ENCODE results near the gene ATOH8. TPM values are rescaled to one million over a fixed set of nuclear protein-coding genes. Genes with fewer than 3 reads are reported as not detected.

ATOH8 gene
- total RNA-seq, 2 experiments from 2014 or later, result 0.44 TPM; not detected in 1

DNA sequence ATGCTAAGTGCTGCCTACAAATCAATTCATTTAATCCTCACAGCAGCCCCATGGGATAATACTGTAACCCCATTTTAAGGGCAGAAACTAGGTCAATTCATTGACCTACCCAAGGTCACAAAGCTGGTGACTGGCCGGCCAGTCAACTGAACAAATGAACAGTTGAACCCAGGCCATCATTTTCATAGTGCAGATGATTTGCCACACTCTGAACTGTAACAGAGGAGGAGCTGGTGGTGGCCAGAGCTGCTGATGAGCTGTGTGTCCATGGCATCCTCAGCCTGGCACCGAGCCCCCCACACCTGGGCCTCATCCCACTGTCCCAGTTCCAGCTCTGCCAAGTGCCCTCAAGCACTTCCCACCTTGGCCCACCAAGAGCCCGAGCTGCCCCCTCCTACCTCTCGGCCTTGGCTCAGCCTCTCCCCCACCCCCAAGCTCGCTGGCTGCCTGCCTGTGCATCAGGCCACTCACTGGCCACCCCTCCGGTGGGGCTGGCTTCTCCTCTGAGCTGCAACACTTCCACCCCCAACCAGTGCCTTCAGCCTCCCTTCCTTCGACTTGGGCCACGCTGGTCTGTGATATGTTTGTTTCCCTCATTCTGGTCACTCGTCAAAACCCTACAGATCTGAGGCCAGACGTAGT, 58.4 kb downstream of the ATOH8 start:
- ChIA-PET POLR2A (no interaction called here), CTCF (ENCODE audit: unreplicated experiment) (interaction anchor here (0.6 kb wide), 1 partner anchor 80 kb away, joined by 8 read pairs; no protein-coding TSS in a partner anchor)
- no peak for DNase-seq (ENCODE audit: low spot score)
- no peaks in the 10 kb centered on the region for H3K36me3 ChIP-seq (ENCODE audit: insufficient read depth, low read length)
- H3K27ac ChIP-seq (ENCODE audit: low read depth, low read length, poor library complexity, severe bottlenecking), result no peak overlapping the region
- H3K4me3 ChIP-seq (ENCODE audit: low read depth, low read length, poor library complexity, severe bottlenecking), result no peak overlapping the region
- no peaks in the 10 kb centered on the region for H3K9me3 ChIP-seq (ENCODE audit: low read length)
- no peak for TF ChIP-seq EZH2phosphoT487 (IDR thresholded peaks at IDR 0.05; ENCODE audit: borderline replicate concordance, low read depth, low read length)
- TF ChIP-seq, protein P1, sequence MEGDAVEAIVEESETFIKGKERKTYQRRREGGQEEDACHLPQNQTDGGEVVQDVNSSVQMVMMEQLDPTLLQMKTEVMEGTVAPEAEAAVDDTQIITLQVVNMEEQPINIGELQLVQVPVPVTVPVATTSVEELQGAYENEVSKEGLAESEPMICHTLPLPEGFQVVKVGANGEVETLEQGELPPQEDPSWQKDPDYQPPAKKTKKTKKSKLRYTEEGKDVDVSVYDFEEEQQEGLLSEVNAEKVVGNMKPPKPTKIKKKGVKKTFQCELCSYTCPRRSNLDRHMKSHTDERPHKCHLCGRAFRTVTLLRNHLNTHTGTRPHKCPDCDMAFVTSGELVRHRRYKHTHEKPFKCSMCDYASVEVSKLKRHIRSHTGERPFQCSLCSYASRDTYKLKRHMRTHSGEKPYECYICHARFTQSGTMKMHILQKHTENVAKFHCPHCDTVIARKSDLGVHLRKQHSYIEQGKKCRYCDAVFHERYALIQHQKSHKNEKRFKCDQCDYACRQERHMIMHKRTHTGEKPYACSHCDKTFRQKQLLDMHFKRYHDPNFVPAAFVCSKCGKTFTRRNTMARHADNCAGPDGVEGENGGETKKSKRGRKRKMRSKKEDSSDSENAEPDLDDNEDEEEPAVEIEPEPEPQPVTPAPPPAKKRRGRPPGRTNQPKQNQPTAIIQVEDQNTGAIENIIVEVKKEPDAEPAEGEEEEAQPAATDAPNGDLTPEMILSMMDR (conservative IDR thresholded peaks at IDR 0.05; ENCODE audit: low read length), result no peak
- no peak overlapping the region for H2AFZ ChIP-seq (ENCODE audit: low read length)
- no peaks in the 10 kb centered on the region for H3K9me2 ChIP-seq (ENCODE audit: insufficient read depth, low read length)
- no peaks in the 10 kb centered on the region for H4K20me1 ChIP-seq (ENCODE audit: insufficient read depth, low read length)
- H3K4me1 ChIP-seq (ENCODE audit: insufficient read depth, low read length, poor library complexity, severe bottlenecking), result no peaks in the 10 kb centered on the region
- intact Hi-C loops (cut with micrococcal nuclease; ENCODE audit: unreplicated experiment), result no loop called here
- BruUV-seq (replicated peaks), result no TSS peak
- H3K4me2 ChIP-seq (ENCODE audit: low read length), result no peak overlapping the region
- no peaks in the 10 kb centered on the region for H3K79me2 ChIP-seq (ENCODE audit: insufficient read depth, low read depth, low read length)

DNA sequence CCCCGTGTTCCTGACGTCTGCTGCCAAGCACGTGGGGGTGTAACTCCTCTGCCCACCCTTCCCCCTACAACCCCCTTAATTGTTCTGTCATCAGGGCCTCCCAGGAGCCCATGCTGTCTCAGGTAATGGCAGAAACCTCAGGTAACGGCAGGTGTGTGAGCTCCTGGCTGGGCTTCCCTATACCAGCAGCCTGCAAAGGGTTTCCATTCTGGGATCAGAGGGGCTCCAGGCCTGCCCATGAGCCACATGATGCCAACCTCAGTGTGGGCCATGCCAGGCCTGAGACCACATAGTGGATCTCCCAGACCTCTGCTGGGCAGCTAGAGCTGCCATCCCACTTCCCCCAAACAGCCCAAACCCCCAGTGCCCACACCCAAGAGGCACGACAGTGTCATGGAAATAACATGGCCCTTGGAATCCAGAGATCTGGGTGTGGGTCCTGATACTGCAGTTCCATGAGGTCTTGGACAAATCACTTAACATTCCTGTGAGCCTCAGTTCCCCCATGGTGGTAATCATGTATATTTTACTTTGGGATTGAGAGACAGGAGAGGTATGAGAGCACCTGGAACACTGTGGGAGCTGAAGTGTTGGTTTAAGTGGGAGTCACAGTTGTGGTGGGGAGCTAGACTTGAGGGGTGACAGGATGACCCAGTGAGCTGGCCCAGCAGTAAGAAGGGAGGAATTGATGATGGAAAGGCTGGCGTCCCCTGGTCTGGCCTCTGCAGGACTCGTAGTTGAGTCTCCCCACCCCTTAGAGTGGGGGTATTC, 59.6 kb downstream of the ATOH8 start:
- DNase-seq (ENCODE audit: low spot score), result no peak
- TF ChIP-seq, protein P1 (conservative IDR thresholded peaks at IDR 0.05; ENCODE audit: low read length), result no peak
- TF ChIP-seq EZH2phosphoT487 (IDR thresholded peaks at IDR 0.05; ENCODE audit: borderline replicate concordance, low read depth, low read length), result no peak
- Histone ChIP-seq H3K9me2 (ENCODE audit: insufficient read depth, low read length) (no peaks in the 10 kb centered on the region), H3K4me2 (ENCODE audit: low read length) (no peak overlapping the region), H2AFZ (ENCODE audit: low read length) (no peak overlapping the region), H3K36me3 (ENCODE audit: insufficient read depth, low read length) (no peaks in the 10 kb centered on the region), H4K20me1 (ENCODE audit: insufficient read depth, low read length) (no peaks in the 10 kb centered on the region), H3K9me3 (ENCODE audit: low read length) (no peaks in the 10 kb centered on the region), H3K27ac (ENCODE audit: low read depth, low read length, poor library complexity, severe bottlenecking) (no peak overlapping the region), H3K79me2 (ENCODE audit: insufficient read depth, low read depth, low read length) (no peaks in the 10 kb centered on the region), H3K4me1 (ENCODE audit: insufficient read depth, low read length, poor library complexity, severe bottlenecking) (no peaks in the 10 kb centered on the region), H3K4me3 (ENCODE audit: low read depth, low read length, poor library complexity, severe bottlenecking) (no peak overlapping the region)
- intact Hi-C loops (cut with micrococcal nuclease; ENCODE audit: unreplicated experiment), result no loop called here
- CTCF ChIA-PET (ENCODE audit: unreplicated experiment), result interaction anchor here (1.1 to 1.2 kb wide), 2 partner anchors 64 to 137 kb away, joined by 3 to 4 read pairs; no protein-coding TSS in a partner anchor
- POLR2A ChIA-PET, result interaction anchor here (0.5 to 0.6 kb wide), 2 partner anchors 181 to 971 kb away, joined by 3 to 5 read pairs; no protein-coding TSS in a partner anchor
- no TSS peak for BruUV-seq (replicated peaks)
